C4-2B (cell line): ENCODE data around the gene CELF3.

Experiments used
- H3K27ac ChIP-seq: fragments of 450-650 bp; 2 replicates; pipeline ENCODE4 v1.5.1; 2017
- CTCF ChIP-seq: fragments of 450-650 bp; conservative IDR thresholded peaks from 2 replicates; pipeline ENCODE4 v1.5.1; 2017; ENCODE audit warnings: mild to moderate bottlenecking
- ZFX ChIP-seq: fragments of 450-650 bp; IDR thresholded peaks from 2 replicates; pipeline ENCODE4 v1.6.1; 2017

The CELF3 gene

GRCh38 chr1:151741516-151741915, 24.9 kb upstream of the CELF3 start:
- TF ChIP-seq CTCF (no peak), ZFX (no peak)
- H3K27ac ChIP-seq = no peak overlapping the region; the same call in 1 of the 2 replicates

GRCh38 chr1:151739590-151740355, 23.2 kb upstream of the CELF3 start:
- peak overlapping the region; percentile 90 for H3K27ac ChIP-seq
- no peak; the same call in 1 of the 2 replicates for TF ChIP-seq CTCF
- no peak for TF ChIP-seq ZFX

- no peak overlapping the region for H3K27ac ChIP-seq
- TF ChIP-seq ZFX = no peak
- TF ChIP-seq CTCF = no peak
Measured at GRCh38 chr1:151737479-151737878, 20.9 kb upstream of the CELF3 start.

- TF ChIP-seq ZFX (no peak), CTCF (no peak)
- no peak overlapping the region for H3K27ac ChIP-seq
Measured at GRCh38 chr1:151737026-151737425, 20.4 kb upstream of the CELF3 start.

- H3K27ac ChIP-seq = peak overlapping the region; percentile 81
Measured at GRCh38 chr1:151733995-151734394, 17.4 kb upstream of the CELF3 start.

- TF ChIP-seq CTCF (no peak), ZFX (no peak)
- peak overlapping the region; percentile 81 for H3K27ac ChIP-seq
Measured at GRCh38 chr1:151733126-151733525, 16.5 kb upstream of the CELF3 start.

- H3K27ac ChIP-seq = no peak overlapping the region
- no peak for TF ChIP-seq CTCF
- no peak for TF ChIP-seq ZFX
Measured at GRCh38 chr1:151729966-151730291, 13.3 kb upstream of the CELF3 start.

- TF ChIP-seq ZFX (no peak), CTCF (no peak)
- no peak overlapping the region for H3K27ac ChIP-seq
Measured at GRCh38 chr1:151729157-151729965, 12.8 kb upstream of the CELF3 start.
